Tibial nerve (tissue), 4 donors: ENCODE measurements around the gene SUV39H2.

Source experiments
- CTCF ChIP-seq, 5 experiments: fragments of 200-600 bp in 3 of 5; fragments of 450-650 bp in 2 of 5; sonication (generic) in 3 of 5; IDR thresholded peaks; one replicate each; pipeline ENCODE4 v1.5.1; 2016 to 2019; ENCODE audit warnings: antibody characterized with exemption in 5 of 5, mild to moderate bottlenecking in 3 of 5, moderate library complexity in 2 of 5
- EP300 ChIP-seq, 2 donors: sonication (generic); formaldehyde crosslinking; IDR thresholded peaks; one replicate each; pipeline ENCODE4 v1.6.1; 2017; ENCODE audit warnings: antibody characterized with exemption in 2 of 2, mild to moderate bottlenecking in 1 of 2
- POLR2A ChIP-seq, 2 donors: fragments of 450-650 bp; IDR thresholded peaks; one replicate each; pipeline ENCODE4 v1.6.1; 2017; ENCODE audit warnings: antibody characterized with exemption in 2 of 2, mild to moderate bottlenecking in 2 of 2, moderate library complexity in 2 of 2

- TF ChIP-seq CTCF (IDR thresholded peaks at IDR 0.05) (no peak), POLR2A (IDR thresholded peaks at IDR 0.05) (no peak), EP300 (IDR thresholded peaks at IDR 0.05) (no peak)
Measured at GRCh38 chr10:14909101-14909500, 30.4 kb downstream of the SUV39H2 start.
